ENCODE data around the gene GP1BA.
A peak's percentile ranks its signal among the peaks of the same experiment; 100 is the strongest.

The GP1BA gene

DNA sequence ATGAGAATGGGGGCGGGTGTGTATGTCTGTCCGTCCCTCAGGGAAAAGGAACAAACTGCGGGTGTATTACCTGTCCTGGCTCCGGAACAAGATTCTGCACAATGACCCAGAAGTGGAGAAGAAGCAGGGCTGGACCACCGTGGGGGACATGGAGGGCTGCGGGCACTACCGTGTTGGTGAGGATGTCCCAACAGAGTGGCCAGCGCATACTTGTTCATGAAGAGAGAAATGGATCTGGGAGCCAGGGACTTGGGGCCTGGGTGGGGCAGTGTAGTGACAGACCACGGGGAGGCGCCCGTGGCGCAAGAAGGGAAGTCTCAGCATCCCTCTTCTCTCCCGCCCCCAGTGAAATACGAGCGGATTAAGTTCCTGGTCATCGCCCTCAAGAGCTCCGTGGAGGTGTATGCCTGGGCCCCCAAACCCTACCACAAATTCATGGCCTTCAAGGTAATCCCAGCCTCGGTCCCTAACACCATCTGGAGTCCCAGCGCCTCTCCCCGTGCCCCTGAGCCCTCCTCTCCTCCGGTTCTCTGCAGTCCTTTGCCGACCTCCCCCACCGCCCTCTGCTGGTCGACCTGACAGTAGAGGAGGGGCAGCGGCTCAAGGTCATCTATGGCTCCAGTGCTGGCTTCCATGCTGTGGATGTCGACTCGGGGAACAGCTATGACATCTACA is 36.3 kb upstream of the GP1BA start:
- Histone ChIP-seq H3K27ac (ENCODE audit: low read length) (no peak overlapping the region), H3K4me3 (ENCODE audit: low read length) (no peak overlapping the region), H3K36me3 (ENCODE audit: control insufficient read depth, insufficient read depth, low read length) (peaks cover 33% of the 10 kb centered on the region), H3K9me3 (ENCODE audit: control insufficient read depth, insufficient read depth, low read length) (no peaks in the 10 kb centered on the region), H3K27me3 (ENCODE audit: control insufficient read depth, insufficient read depth, low read length) (no peaks in the 10 kb centered on the region), H3K4me1 (ENCODE audit: control insufficient read depth, insufficient read depth, low read length) (0 out of 2 replicates have a peak, but pooled peaks cover 3% of the 10 kb centered on the region)
- DNase-seq (ENCODE audit: low read depth, low spot score) = no peak
- no CpG with 5 or more reads among the region's 27 CpGs for WGBS (ENCODE audit: insufficient coverage, insufficient read length)

GRCh38 chr17:4896332-4897197 is 35.5 kb upstream of the GP1BA start:
- H3K36me3 ChIP-seq (ENCODE audit: control insufficient read depth, insufficient read depth, low read length) = peaks cover 27% of the 10 kb centered on the region
- no peaks in the 10 kb centered on the region for H3K9me3 ChIP-seq (ENCODE audit: control insufficient read depth, insufficient read depth, low read length)
- no peak overlapping the region for H3K27ac ChIP-seq (ENCODE audit: low read length)
- 0 out of 2 replicates have a peak, but pooled peaks cover 3% of the 10 kb centered on the region for H3K4me1 ChIP-seq (ENCODE audit: control insufficient read depth, insufficient read depth, low read length)
- no peaks in the 10 kb centered on the region for H3K27me3 ChIP-seq (ENCODE audit: control insufficient read depth, insufficient read depth, low read length)
- DNase-seq (ENCODE audit: low read depth, low spot score) = no peak
- WGBS (ENCODE audit: insufficient coverage, insufficient read length) = no CpG with 5 or more reads among the region's 27 CpGs
- no peak overlapping the region for H3K4me3 ChIP-seq (ENCODE audit: low read length)

DNA sequence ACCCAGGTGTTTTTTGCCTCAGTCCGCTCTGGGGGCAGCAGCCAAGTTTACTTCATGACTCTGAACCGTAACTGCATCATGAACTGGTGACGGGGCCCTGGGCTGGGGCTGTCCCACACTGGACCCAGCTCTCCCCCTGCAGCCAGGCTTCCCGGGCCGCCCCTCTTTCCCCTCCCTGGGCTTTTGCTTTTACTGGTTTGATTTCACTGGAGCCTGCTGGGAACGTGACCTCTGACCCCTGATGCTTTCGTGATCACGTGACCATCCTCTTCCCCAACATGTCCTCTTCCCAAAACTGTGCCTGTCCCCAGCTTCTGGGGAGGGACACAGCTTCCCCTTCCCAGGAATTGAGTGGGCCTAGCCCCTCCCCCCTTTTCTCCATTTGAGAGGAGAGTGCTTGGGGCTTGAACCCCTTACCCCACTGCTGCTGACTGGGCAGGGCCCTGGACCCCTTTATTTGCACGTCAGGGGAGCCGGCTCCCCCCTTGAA is 34.8 kb upstream of the GP1BA start:
- Histone ChIP-seq H3K27ac (ENCODE audit: low read length) (no peak overlapping the region), H3K4me1 (ENCODE audit: control insufficient read depth, insufficient read depth, low read length) (0 out of 2 replicates have a peak, but pooled peaks cover 3% of the 10 kb centered on the region), H3K36me3 (ENCODE audit: control insufficient read depth, insufficient read depth, low read length) (peaks cover 27% of the 10 kb centered on the region), H3K27me3 (ENCODE audit: control insufficient read depth, insufficient read depth, low read length) (no peaks in the 10 kb centered on the region), H3K4me3 (ENCODE audit: low read length) (no peak overlapping the region), H3K9me3 (ENCODE audit: control insufficient read depth, insufficient read depth, low read length) (no peaks in the 10 kb centered on the region)
- DNase-seq (ENCODE audit: low read depth, low spot score) = no peak
- WGBS (ENCODE audit: insufficient coverage, insufficient read length) = no CpG with 5 or more reads among the region's 10 CpGs

DNA sequence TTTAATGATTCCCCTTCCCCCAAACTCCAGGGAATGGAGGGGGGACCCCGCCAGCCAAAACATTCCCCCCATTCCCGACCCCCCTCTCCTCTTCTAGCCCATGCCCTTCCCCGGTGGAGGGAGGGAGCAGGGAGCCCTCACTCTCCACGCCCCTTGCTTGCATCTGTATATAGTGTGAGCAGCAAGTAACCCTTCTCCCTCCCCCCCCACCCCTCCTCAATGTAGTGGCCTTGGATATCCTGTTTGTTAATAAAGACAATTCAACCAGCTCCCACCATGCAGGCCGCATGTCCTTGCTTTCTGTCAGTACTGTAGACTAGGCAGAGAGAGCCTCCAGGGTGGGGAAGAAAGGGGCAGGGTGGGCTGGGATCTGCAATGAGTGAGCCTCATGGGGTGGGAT is 34.3 kb upstream of the GP1BA start:
- DNase-seq (ENCODE audit: low read depth, low spot score) = no peak
- peaks cover 23% of the 10 kb centered on the region for H3K36me3 ChIP-seq (ENCODE audit: control insufficient read depth, insufficient read depth, low read length)
- H3K27me3 ChIP-seq (ENCODE audit: control insufficient read depth, insufficient read depth, low read length) = no peaks in the 10 kb centered on the region
- 0 out of 2 replicates have a peak, but pooled peaks cover 3% of the 10 kb centered on the region for H3K4me1 ChIP-seq (ENCODE audit: control insufficient read depth, insufficient read depth, low read length)
- H3K27ac ChIP-seq (ENCODE audit: low read length) = no peak overlapping the region
- no CpG with 5 or more reads among the region's 5 CpGs for WGBS (ENCODE audit: insufficient coverage, insufficient read length)
- H3K4me3 ChIP-seq (ENCODE audit: low read length) = no peak overlapping the region
- no peaks in the 10 kb centered on the region for H3K9me3 ChIP-seq (ENCODE audit: control insufficient read depth, insufficient read depth, low read length)

GRCh38 chr17:4898351-4898750 is 33.7 kb upstream of the GP1BA start:
- DNase-seq (ENCODE audit: low read depth, low spot score) = no peak
- Histone ChIP-seq H3K4me1 (ENCODE audit: control insufficient read depth, insufficient read depth, low read length) (0 out of 2 replicates have a peak, but pooled peaks cover 3% of the 10 kb centered on the region), H3K27me3 (ENCODE audit: control insufficient read depth, insufficient read depth, low read length) (no peaks in the 10 kb centered on the region), H3K36me3 (ENCODE audit: control insufficient read depth, insufficient read depth, low read length) (peaks cover 17% of the 10 kb centered on the region), H3K9me3 (ENCODE audit: control insufficient read depth, insufficient read depth, low read length) (no peaks in the 10 kb centered on the region), H3K27ac (ENCODE audit: low read length) (no peak overlapping the region), H3K4me3 (ENCODE audit: low read length) (no peak overlapping the region)
- no CpG with 5 or more reads among the region's 8 CpGs for WGBS (ENCODE audit: insufficient coverage, insufficient read length)

GRCh38 chr17:4898927-4899326 is 33.1 kb upstream of the GP1BA start:
- Histone ChIP-seq H3K36me3 (ENCODE audit: control insufficient read depth, insufficient read depth, low read length) (peaks cover 12% of the 10 kb centered on the region), H3K27ac (ENCODE audit: low read length) (no peak overlapping the region), H3K9me3 (ENCODE audit: control insufficient read depth, insufficient read depth, low read length) (no peaks in the 10 kb centered on the region), H3K4me1 (ENCODE audit: control insufficient read depth, insufficient read depth, low read length) (0 out of 2 replicates have a peak, but pooled peaks cover 3% of the 10 kb centered on the region), H3K4me3 (ENCODE audit: low read length) (peak overlapping the region; percentile 38; the same call in 1 of the 2 replicates), H3K27me3 (ENCODE audit: control insufficient read depth, insufficient read depth, low read length) (no peaks in the 10 kb centered on the region)
- no peak for DNase-seq (ENCODE audit: low read depth, low spot score)
- no CpG with 5 or more reads among the region's 34 CpGs for WGBS (ENCODE audit: insufficient coverage, insufficient read length)

DNA sequence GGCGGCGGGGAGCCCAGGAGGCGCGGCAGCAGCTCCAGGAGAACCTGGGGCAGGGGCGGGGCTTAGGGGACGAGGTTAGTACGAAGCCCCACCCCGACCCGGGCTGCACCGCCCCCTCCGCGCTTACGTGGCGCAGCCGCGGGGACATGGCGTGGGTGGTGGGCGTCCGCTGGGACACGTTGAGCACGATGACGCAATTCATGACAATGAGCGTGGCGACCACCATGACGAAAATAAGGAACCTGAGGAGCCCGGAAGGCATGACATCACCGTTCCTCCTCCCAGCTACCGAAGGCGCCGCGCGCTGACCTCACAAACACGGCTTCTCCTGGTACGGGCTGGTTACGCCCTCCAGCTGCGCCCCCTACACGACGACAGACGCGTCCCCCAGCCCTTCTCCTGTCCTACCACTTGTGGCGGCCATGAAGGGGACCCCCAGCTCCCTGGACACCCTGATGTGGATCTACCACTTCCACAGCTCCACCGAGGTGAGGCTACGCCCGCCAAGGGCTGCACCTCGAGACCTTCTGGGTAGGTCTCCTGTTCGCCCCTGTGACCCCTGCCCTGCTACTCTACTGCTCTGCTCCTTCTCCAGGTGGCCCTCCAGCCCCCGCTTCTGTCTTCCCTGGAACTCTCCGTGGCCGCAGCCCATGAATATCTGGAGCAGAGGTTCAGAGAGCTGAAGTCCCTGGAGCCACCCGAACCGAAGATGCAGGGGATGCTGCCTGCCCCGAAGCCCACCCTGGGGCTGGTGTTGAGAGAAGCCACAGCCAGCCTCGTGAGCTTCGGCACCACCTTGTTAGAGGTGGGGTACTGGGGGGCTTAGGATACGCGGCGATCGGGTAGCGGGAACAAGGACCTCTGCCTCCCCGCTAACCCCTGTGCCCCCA is 32.5 kb upstream of the GP1BA start, which contains the start of gene C17orf107:
C17orf107 (plus strand) TSS at position 196 of the 890 bp plus-strand sequence; CDS start at position 423, 227 bp downstream.
- Histone ChIP-seq H3K36me3 (ENCODE audit: control insufficient read depth, insufficient read depth, low read length) (peaks cover 9% of the 10 kb centered on the region), H3K9me3 (ENCODE audit: control insufficient read depth, insufficient read depth, low read length) (no peaks in the 10 kb centered on the region), H3K4me3 (ENCODE audit: low read length) (peak within 1 kb of the TSS; percentile 38; the same call in 1 of the 2 replicates), H3K27me3 (ENCODE audit: control insufficient read depth, insufficient read depth, low read length) (no peaks in the 10 kb centered on the region), H3K4me1 (ENCODE audit: control insufficient read depth, insufficient read depth, low read length) (0 out of 2 replicates have a peak, but pooled peaks cover 3% of the 10 kb centered on the region), H3K27ac (ENCODE audit: low read length) (no peak within 1 kb of the TSS)
- WGBS (ENCODE audit: insufficient coverage, insufficient read length) = no CpG with 5 or more reads among the region's 60 CpGs
- DNase-seq (ENCODE audit: low read depth, low spot score) = no peak

DNA sequence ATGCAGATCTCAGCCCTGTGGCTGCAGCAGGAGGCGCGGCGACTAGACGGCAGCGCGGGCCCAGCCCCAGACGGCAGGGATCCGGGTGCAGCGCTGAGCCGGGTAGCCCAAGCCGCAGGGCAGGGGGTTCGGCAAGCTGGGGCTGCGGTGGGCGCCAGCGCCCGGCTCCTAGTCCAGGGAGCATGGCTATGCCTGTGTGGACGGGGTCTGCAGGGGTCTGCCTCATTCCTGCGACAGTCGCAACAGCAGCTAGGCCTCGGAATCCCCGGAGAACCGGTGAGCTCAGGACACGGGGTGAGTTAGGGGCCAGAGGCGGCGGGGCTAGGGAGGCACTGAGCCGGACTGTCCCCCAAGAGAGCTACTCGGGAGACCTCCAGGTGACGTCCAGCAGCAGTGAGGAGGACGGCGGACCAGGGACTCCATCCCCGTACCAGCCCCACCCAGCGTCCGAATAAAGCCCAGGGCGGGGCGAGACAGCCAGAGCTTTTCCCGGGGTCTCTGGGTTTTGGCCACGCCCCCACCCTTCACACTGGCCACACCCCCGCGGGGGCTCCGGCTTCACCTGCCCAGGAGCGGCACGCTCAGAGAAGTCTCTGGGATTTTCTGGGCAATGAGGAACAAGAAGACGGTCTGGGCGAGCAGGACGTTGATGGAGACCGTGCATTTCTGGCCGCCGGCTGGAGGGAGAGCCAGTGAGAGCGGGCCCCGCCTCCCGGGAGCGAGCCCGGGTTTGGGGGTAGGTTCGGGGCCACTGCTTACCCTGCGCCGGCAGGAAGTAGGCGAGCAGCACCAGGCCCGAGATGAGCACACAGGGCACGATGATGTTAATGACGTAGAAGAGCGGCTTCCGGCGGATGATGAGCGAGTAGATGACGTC is 31.6 kb upstream of the GP1BA start:
- no peaks in the 10 kb centered on the region for H3K27me3 ChIP-seq (ENCODE audit: control insufficient read depth, insufficient read depth, low read length)
- H3K27ac ChIP-seq (ENCODE audit: low read length) = no peak overlapping the region
- H3K36me3 ChIP-seq (ENCODE audit: control insufficient read depth, insufficient read depth, low read length) = 0 out of 2 replicates have a peak, but pooled peaks cover 3% of the 10 kb centered on the region

GRCh38 chr17:4901108-4901647 is 30.9 kb upstream of the GP1BA start:
- no peak for DNase-seq (ENCODE audit: low read depth, low spot score)
- no peak overlapping the region for H3K4me3 ChIP-seq (ENCODE audit: low read length)
- H3K9me3 ChIP-seq (ENCODE audit: control insufficient read depth, insufficient read depth, low read length) = no peaks in the 10 kb centered on the region
- H3K27me3 ChIP-seq (ENCODE audit: control insufficient read depth, insufficient read depth, low read length) = no peaks in the 10 kb centered on the region
- H3K4me1 ChIP-seq (ENCODE audit: control insufficient read depth, insufficient read depth, low read length) = 0 out of 2 replicates have a peak, but pooled peaks cover 3% of the 10 kb centered on the region
- no CpG with 5 or more reads among the region's 37 CpGs for WGBS (ENCODE audit: insufficient coverage, insufficient read length)
- H3K27ac ChIP-seq (ENCODE audit: low read length) = no peak overlapping the region
- H3K36me3 ChIP-seq (ENCODE audit: control insufficient read depth, insufficient read depth, low read length) = 0 out of 2 replicates have a peak, but pooled peaks cover 3% of the 10 kb centered on the region

More for the DNA sequence above, 31.6 kb upstream of the GP1BA start:
- Histone ChIP-seq H3K9me3 (ENCODE audit: control insufficient read depth, insufficient read depth, low read length) (no peaks in the 10 kb centered on the region), H3K4me3 (ENCODE audit: low read length) (peak overlapping the region; percentile 7; the same call in 1 of the 2 replicates), H3K4me1 (ENCODE audit: control insufficient read depth, insufficient read depth, low read length) (0 out of 2 replicates have a peak, but pooled peaks cover 3% of the 10 kb centered on the region)
- no CpG with 5 or more reads among the region's 65 CpGs for whole genome bisulfite sequencing (ENCODE audit: insufficient coverage, insufficient read length)
- DNase-seq (ENCODE audit: low read depth, low spot score) = no peak

Measured in iPS DF 6.9 (cell line).